ENCODE results near the gene CCDC106. TPM values are rescaled to one million over a fixed set of nuclear protein-coding genes. Genes with fewer than 3 reads are reported as not detected.

The CCDC106 gene
- total RNA-seq, 4 donors from 2014 or later, result 3.7 to 15.1 (median 8.4) TPM

DNA sequence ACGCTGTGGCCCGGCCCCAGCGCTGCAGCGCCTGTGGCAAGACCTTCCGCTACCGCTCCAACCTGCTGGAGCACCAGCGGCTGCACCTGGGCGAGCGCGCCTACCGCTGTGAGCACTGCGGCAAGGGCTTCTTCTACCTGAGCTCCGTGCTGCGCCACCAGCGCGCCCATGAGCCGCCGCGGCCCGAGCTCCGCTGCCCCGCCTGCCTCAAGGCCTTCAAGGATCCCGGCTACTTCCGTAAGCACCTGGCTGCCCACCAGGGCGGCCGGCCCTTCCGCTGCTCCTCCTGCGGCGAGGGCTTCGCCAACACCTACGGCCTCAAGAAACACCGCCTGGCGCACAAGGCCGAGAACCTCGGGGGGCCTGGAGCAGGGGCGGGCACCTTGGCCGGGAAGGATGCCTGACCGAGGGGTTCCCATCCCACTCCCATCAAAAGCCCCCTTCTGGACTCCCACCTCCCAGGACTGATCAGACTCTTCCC, 31.6 kb upstream of the CCDC106 start:
- in situ Hi-C loops (cut with MboI; ENCODE audit: low pct_ligation_motif_present in 1 of 4, low pct_unique_long_range_greater_than_20kb in 1 of 4, low sequenced_read_pairs in 3 of 4), result no loop called here
- no peak overlapping the region for H3K27ac ChIP-seq
- H3K4me3 ChIP-seq, result no peak overlapping the region

GRCh38 chr19:55617426-55617825, 30.6 kb upstream of the CCDC106 start:
- no peaks in the 10 kb centered on the region for H3K27me3 ChIP-seq
- H3K36me3 ChIP-seq, result peaks cover 0 to 22% (median 10%) of the 10 kb centered on the region in 4 donors
- no peaks in the 10 kb centered on the region for H3K4me1 ChIP-seq
- no peak overlapping the region for H3K4me3 ChIP-seq
- intact Hi-C loops (cut with DNase I; ENCODE audit: low total_unique reads) (loop anchor here (10.0 kb wide), 1 partner anchor 103 kb away; no protein-coding TSS in a partner anchor), in situ Hi-C loops (cut with MboI; ENCODE audit: low pct_ligation_motif_present in 1 of 4, low pct_unique_long_range_greater_than_20kb in 1 of 4, low sequenced_read_pairs in 3 of 4) (no loop called here)
- TF ChIP-seq POLR2A (IDR thresholded peaks at IDR 0.05) (no peak), EP300 (IDR thresholded peaks at IDR 0.05; ENCODE audit: low read depth) (no peak), POLR2AphosphoS5 (IDR thresholded peaks at IDR 0.05) (no peak), CTCF (IDR thresholded peaks at IDR 0.05) (no peak)
- 88 to 100% methylated on average over 2 to 8 of the region's 8 CpGs for WGBS, 2 donors (ENCODE audit: low coverage in 1 of 2)
- H3K27ac ChIP-seq, result no peak overlapping the region
- DNase-seq, result no peak
- no peaks in the 10 kb centered on the region for H3K9me3 ChIP-seq

More for the DNA sequence above, 31.6 kb upstream of the CCDC106 start:
- intact Hi-C loops (cut with DNase I; ENCODE audit: low total_unique reads), result loop anchor here (10.0 kb wide), 1 partner anchor 102 kb away; no protein-coding TSS in a partner anchor
- Histone ChIP-seq H3K27me3 (no peaks in the 10 kb centered on the region), H3K36me3 (peaks cover 0 to 18% (median 8%) of the 10 kb centered on the region in 4 donors), H3K9me3 (no peaks in the 10 kb centered on the region), H3K4me1 (peaks cover 0 to 2% (median 0%) of the 10 kb centered on the region in 4 donors)
- 93 to 97% methylated on average over 9 to 31 of the region's 38 CpGs for WGBS, 2 donors (ENCODE audit: low coverage in 1 of 2)
- no peak for DNase-seq
- TF ChIP-seq EP300 (IDR thresholded peaks at IDR 0.05; ENCODE audit: low read depth) (no peak), POLR2AphosphoS5 (IDR thresholded peaks at IDR 0.05) (no peak), POLR2A (IDR thresholded peaks at IDR 0.05) (no peak), CTCF (IDR thresholded peaks at IDR 0.05) (no peak)

GRCh38 chr19:55618426-55618825, 29.6 kb upstream of the CCDC106 start:
- H3K9me3 ChIP-seq, result no peaks in the 10 kb centered on the region
- TF ChIP-seq CTCF (IDR thresholded peaks at IDR 0.05), result no peak
- no peak for TF ChIP-seq EP300 (IDR thresholded peaks at IDR 0.05; ENCODE audit: low read depth)
- no peak for TF ChIP-seq POLR2A (IDR thresholded peaks at IDR 0.05)
- no peak for TF ChIP-seq POLR2AphosphoS5 (IDR thresholded peaks at IDR 0.05)
- peaks cover 0 to 22% (median 10%) of the 10 kb centered on the region in 4 donors for H3K36me3 ChIP-seq
- WGBS, 2 donors (ENCODE audit: low coverage in 1 of 2), result 71 to 82% methylated on average over 3 to 7 of the region's 7 CpGs
- H3K4me1 ChIP-seq, result peaks cover 0 to 2% (median 0%) of the 10 kb centered on the region in 4 donors
- H3K4me3 ChIP-seq, result no peak overlapping the region
- H3K27ac ChIP-seq, result no peak overlapping the region
- no peaks in the 10 kb centered on the region for H3K27me3 ChIP-seq
- intact Hi-C loops (cut with DNase I; ENCODE audit: low total_unique reads) (loop anchor here (10.0 kb wide), 1 partner anchor 104 kb away; no protein-coding TSS in a partner anchor), in situ Hi-C loops (cut with MboI; ENCODE audit: low pct_ligation_motif_present in 1 of 4, low pct_unique_long_range_greater_than_20kb in 1 of 4, low sequenced_read_pairs in 3 of 4) (no loop called here)
- DNase-seq, result no peak

DNA sequence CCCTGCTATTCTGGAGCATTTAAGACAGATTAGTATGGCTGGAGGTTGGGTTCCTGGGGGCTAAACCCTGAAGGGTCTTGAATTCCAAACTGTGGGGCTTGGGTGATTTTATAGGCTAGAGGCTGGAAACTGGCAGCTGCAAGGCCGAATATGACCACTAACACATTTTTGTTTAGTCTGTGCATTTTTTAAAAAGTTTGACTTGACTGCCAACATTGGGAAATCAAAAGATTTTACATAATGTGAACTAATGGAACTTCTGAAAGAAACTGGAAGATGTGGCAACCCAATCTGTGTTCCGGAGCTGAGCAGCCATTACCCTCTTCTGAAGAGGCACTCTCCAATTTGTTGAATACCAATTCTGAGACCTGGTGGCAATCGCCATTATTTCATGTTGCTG, 28.7 kb upstream of the CCDC106 start:
- TF ChIP-seq CTCF (IDR thresholded peaks at IDR 0.05), result no peak
- no peak for TF ChIP-seq POLR2A (IDR thresholded peaks at IDR 0.05)
- in situ Hi-C loops (cut with MboI; ENCODE audit: low pct_ligation_motif_present in 1 of 4, low pct_unique_long_range_greater_than_20kb in 1 of 4, low sequenced_read_pairs in 3 of 4), result no loop called here
- H3K27ac ChIP-seq, result no peak overlapping the region
- H3K36me3 ChIP-seq, result peaks cover 0 to 22% (median 10%) of the 10 kb centered on the region in 4 donors
- no peaks in the 10 kb centered on the region for H3K27me3 ChIP-seq
- intact Hi-C loops (cut with DNase I; ENCODE audit: low total_unique reads), result loop anchor here (10.0 kb wide), 1 partner anchor 104 kb away; no protein-coding TSS in a partner anchor
- no peaks in the 10 kb centered on the region for H3K9me3 ChIP-seq
- 67 to 83% methylated on average over 1 to 3 of the region's 3 CpGs for WGBS, 2 donors (ENCODE audit: low coverage in 1 of 2)
- H3K4me1 ChIP-seq, result peaks cover 0 to 8% (median 3%) of the 10 kb centered on the region in 4 donors
- DNase-seq, result no peak
- no peak overlapping the region for H3K4me3 ChIP-seq

Data from transverse colon (tissue), 4 donors.